WTC11 (cell line): ENCODE data around the gene ATG2B. TPM values are rescaled to one million over a fixed set of nuclear protein-coding genes. Genes with fewer than 3 reads are reported as not detected.

Experiments
- ATAC-seq: fragments of 200-7000 bp; cut with Tn5 transposase; 2 replicates; pipeline ENCODE4 v1.10.0; 2021; ENCODE audit warnings: mild to moderate bottlenecking, moderate library complexity
- CTCF ChIA-PET: fragments of 300-600 bp; sonication (Branson Sonifier 250); formaldehyde crosslinking; loops from one replicate; lab custom pipeline; 2021; ENCODE audit warnings: antibody characterized with exemption; lab: Charles Lee
- POLR2A ChIA-PET: fragments of 350-600 bp; sonication (Branson Sonifier 250); formaldehyde crosslinking; loops from one replicate; lab custom pipeline; 2021; ENCODE audit warnings: antibody characterized with exemption; lab: Charles Lee
- DNase-seq: peaks from one replicate; pipeline ENCODE4 v3.0.0; 2021; ENCODE audit warnings: low spot score
- H3K27ac Mint-ChIP-seq: 2 replicates; pipeline ENCODE4 v1.8.0; 2021; ENCODE audit warnings: mixed read lengths
- H3K27me3 Mint-ChIP-seq: 2 replicates; pipeline ENCODE4 v1.8.0; 2021; ENCODE audit warnings: low read depth, mild to moderate bottlenecking, moderate library complexity, mixed read lengths
- H3K36me3 Mint-ChIP-seq: 2 replicates; pipeline ENCODE4 v1.8.0; 2021; ENCODE audit warnings: mixed read lengths
- H3K4me1 Mint-ChIP-seq: 2 replicates; pipeline ENCODE4 v1.8.0; 2022; ENCODE audit warnings: mixed read lengths
- H3K4me3 Mint-ChIP-seq: 2 replicates; pipeline ENCODE4 v1.8.0; 2021; ENCODE audit warnings: mild to moderate bottlenecking, moderate library complexity, mixed read lengths
- H3K9me3 Mint-ChIP-seq: 2 replicates; pipeline ENCODE4 v1.8.0; 2021; ENCODE audit warnings: mixed read lengths
- ATF2 ChIP-seq: sonication (generic); formaldehyde crosslinking; IDR thresholded peaks from 2 replicates; pipeline ENCODE4 v1.8.1; 2022; ENCODE audit warnings: low read depth, missing genetic modification reagents, borderline replicate concordance
- ATF3 ChIP-seq: sonication (generic); formaldehyde crosslinking; conservative IDR thresholded peaks from 2 replicates; pipeline ENCODE4 v1.8.1; 2022; ENCODE audit warnings: mild to moderate bottlenecking, missing genetic modification reagents
- CREM ChIP-seq: sonication (generic); formaldehyde crosslinking; IDR thresholded peaks from 2 replicates; pipeline ENCODE4 v1.8.1; 2022; ENCODE audit warnings: mild to moderate bottlenecking, missing genetic modification reagents, moderate library complexity
- ERG ChIP-seq: fragments of 250-450 bp; sonication (Bioruptor Pico); IDR thresholded peaks from 2 replicates; pipeline ENCODE4 v1.8.0; 2021; ENCODE audit warnings: mild to moderate bottlenecking
- ESRRA ChIP-seq: sonication (generic); formaldehyde crosslinking; IDR thresholded peaks from 2 replicates; pipeline ENCODE4 v1.8.1; 2022; ENCODE audit warnings: mild to moderate bottlenecking, missing genetic modification reagents, borderline replicate concordance
- ETV6 ChIP-seq: sonication (generic); formaldehyde crosslinking; IDR thresholded peaks from 2 replicates; pipeline ENCODE4 v1.8.1; 2022; ENCODE audit warnings: mild to moderate bottlenecking, missing genetic modification reagents
- FOXK1 ChIP-seq: sonication (generic); formaldehyde crosslinking; IDR thresholded peaks from 2 replicates; pipeline ENCODE4 v1.8.0; 2022; ENCODE audit warnings: mild to moderate bottlenecking, moderate library complexity, missing genetic modification reagents
- GRHL2 ChIP-seq: fragments of 250-450 bp; sonication (Bioruptor Pico); IDR thresholded peaks from 2 replicates; pipeline ENCODE4 v1.8.0; 2022; ENCODE audit warnings: mild to moderate bottlenecking, moderate library complexity; ENCODE audit not compliant: insufficient replicate concordance, severe bottlenecking
- IRF2 ChIP-seq: sonication (generic); formaldehyde crosslinking; IDR thresholded peaks from 2 replicates; pipeline ENCODE4 v1.8.0; 2022; ENCODE audit warnings: low read depth, missing genetic modification reagents, borderline replicate concordance
- KAT7 ChIP-seq: sonication (generic); formaldehyde crosslinking; IDR thresholded peaks from 2 replicates; pipeline ENCODE4 v1.8.1; 2023; ENCODE audit warnings: missing genetic modification reagents, mild to moderate bottlenecking, borderline replicate concordance
- NFE2L1 ChIP-seq: sonication (generic); formaldehyde crosslinking; IDR thresholded peaks from 2 replicates; pipeline ENCODE4 v1.8.1; 2023; ENCODE audit warnings: missing genetic modification reagents
- NR2C2 ChIP-seq: sonication (generic); formaldehyde crosslinking; IDR thresholded peaks from 2 replicates; pipeline ENCODE4 v1.8.0; 2022; ENCODE audit warnings: mild to moderate bottlenecking, missing genetic modification reagents
- PRRX2 ChIP-seq: fragments of 250-450 bp; sonication (Bioruptor Pico); IDR thresholded peaks from 2 replicates; pipeline ENCODE4 v1.8.0; 2021; ENCODE audit warnings: mild to moderate bottlenecking
- RELA ChIP-seq: sonication (generic); formaldehyde crosslinking; IDR thresholded peaks from 2 replicates; pipeline ENCODE4 v1.8.1; 2022; ENCODE audit warnings: missing genetic modification reagents, mild to moderate bottlenecking, borderline replicate concordance
- SMAD3 ChIP-seq: sonication (generic); formaldehyde crosslinking; IDR thresholded peaks from 2 replicates; pipeline ENCODE4 v1.8.0; 2022; ENCODE audit warnings: missing genetic modification reagents, mild to moderate bottlenecking, borderline replicate concordance
- SP1 ChIP-seq: sonication (generic); formaldehyde crosslinking; conservative IDR thresholded peaks from 2 replicates; pipeline ENCODE4 v1.8.1; 2022; ENCODE audit warnings: missing genetic modification reagents
- USF2 ChIP-seq: sonication (generic); formaldehyde crosslinking; IDR thresholded peaks from 2 replicates; pipeline ENCODE4 v1.8.1; 2023; ENCODE audit warnings: mild to moderate bottlenecking, missing genetic modification reagents, moderate library complexity
- ZBTB21 ChIP-seq: sonication (generic); formaldehyde crosslinking; IDR thresholded peaks from 2 replicates; pipeline ENCODE4 v1.8.1; 2023; ENCODE audit warnings: mild to moderate bottlenecking, missing genetic modification reagents, borderline replicate concordance
- ZNF263 ChIP-seq: sonication (generic); formaldehyde crosslinking; IDR thresholded peaks from 2 replicates; pipeline ENCODE4 v1.8.1; 2022; ENCODE audit warnings: low read depth, mild to moderate bottlenecking, moderate library complexity, missing genetic modification reagents
- ZNF317 ChIP-seq: sonication (generic); formaldehyde crosslinking; IDR thresholded peaks from 2 replicates; pipeline ENCODE4 v1.8.1; 2023; ENCODE audit warnings: low read depth, mild to moderate bottlenecking, moderate library complexity, missing genetic modification reagents, borderline replicate concordance
- ZNF423 ChIP-seq: fragments of 250-450 bp; sonication (Bioruptor Pico); IDR thresholded peaks from 2 replicates; pipeline ENCODE4 v2.1.2; 2022; ENCODE audit warnings: mild to moderate bottlenecking, moderate library complexity
- ZNF671 ChIP-seq: fragments of 250-450 bp; sonication (Bioruptor Pico); IDR thresholded peaks from 2 replicates; pipeline ENCODE4 v1.8.0; 2021; ENCODE audit warnings: mild to moderate bottlenecking
- total RNA-seq: library from RNA; stranded (reverse); gene quantifications from 3 replicates; pipeline ENCODE4 v1.2.3, GENCODE V29; 2021
- TF ChIP-seq, protein P1 (sequence below): fragments of 200-600 bp; IDR thresholded peaks from 2 replicates; pipeline ENCODE4 v1.8.0; 2022; ENCODE audit warnings: antibody characterized with exemption
- TF ChIP-seq, protein P2 (sequence below): fragments of 250-450 bp; sonication (Bioruptor Pico); IDR thresholded peaks from 2 replicates; pipeline ENCODE4 v2.1.2; 2022; ENCODE audit warnings: mild to moderate bottlenecking, moderate library complexity
- TF ChIP-seq, protein P3 (sequence below): sonication (generic); formaldehyde crosslinking; IDR thresholded peaks from 2 replicates; pipeline ENCODE4 v1.8.1; 2023; ENCODE audit warnings: mild to moderate bottlenecking, missing genetic modification reagents

Gene ATG2B
- total RNA-seq, 1 experiment from 2014 or later = 10.3 TPM

- POLR2A ChIA-PET = interaction anchor here (0.7 kb wide), 1 partner anchor 158 kb away, joined by 5 read pairs; no protein-coding TSS in a partner anchor
- DNase-seq (peak; percentile 68), ATAC-seq (peak; percentile 99)
- Mint-ChIP-seq H3K9me3 (no peaks in the 10 kb centered on the region), H3K36me3 (peaks cover 8% of the 10 kb centered on the region), H3K4me3 (no peak overlapping the region), H3K4me1 (no peaks in the 10 kb centered on the region; the same call in 1 of the 2 replicates), H3K27me3 (no peaks in the 10 kb centered on the region), H3K27ac (peak overlapping the region; percentile 7; the same call in 1 of the 2 replicates)
- CTCF ChIA-PET = interaction anchor here (0.8 to 1.1 kb wide), 2 partner anchors 13 to 91 kb away, joined by 3 read pairs; no protein-coding TSS in a partner anchor
- TF ChIP-seq NFE2L1 (CRISPR knock-in tag) = no peak
- TF ChIP-seq, protein P1, sequence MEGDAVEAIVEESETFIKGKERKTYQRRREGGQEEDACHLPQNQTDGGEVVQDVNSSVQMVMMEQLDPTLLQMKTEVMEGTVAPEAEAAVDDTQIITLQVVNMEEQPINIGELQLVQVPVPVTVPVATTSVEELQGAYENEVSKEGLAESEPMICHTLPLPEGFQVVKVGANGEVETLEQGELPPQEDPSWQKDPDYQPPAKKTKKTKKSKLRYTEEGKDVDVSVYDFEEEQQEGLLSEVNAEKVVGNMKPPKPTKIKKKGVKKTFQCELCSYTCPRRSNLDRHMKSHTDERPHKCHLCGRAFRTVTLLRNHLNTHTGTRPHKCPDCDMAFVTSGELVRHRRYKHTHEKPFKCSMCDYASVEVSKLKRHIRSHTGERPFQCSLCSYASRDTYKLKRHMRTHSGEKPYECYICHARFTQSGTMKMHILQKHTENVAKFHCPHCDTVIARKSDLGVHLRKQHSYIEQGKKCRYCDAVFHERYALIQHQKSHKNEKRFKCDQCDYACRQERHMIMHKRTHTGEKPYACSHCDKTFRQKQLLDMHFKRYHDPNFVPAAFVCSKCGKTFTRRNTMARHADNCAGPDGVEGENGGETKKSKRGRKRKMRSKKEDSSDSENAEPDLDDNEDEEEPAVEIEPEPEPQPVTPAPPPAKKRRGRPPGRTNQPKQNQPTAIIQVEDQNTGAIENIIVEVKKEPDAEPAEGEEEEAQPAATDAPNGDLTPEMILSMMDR = 0 out of 2 replicates have a peak, but pooled peaks have one; percentile 23
- TF ChIP-seq USF2 (CRISPR knock-in tag) = no peak
- no peak for TF ChIP-seq GRHL2 (CRISPR knock-in tag)
- no peak for TF ChIP-seq ZNF263
Observed at GRCh38 chr14:96304956-96305355, 58.2 kb downstream of the ATG2B start.

DNA sequence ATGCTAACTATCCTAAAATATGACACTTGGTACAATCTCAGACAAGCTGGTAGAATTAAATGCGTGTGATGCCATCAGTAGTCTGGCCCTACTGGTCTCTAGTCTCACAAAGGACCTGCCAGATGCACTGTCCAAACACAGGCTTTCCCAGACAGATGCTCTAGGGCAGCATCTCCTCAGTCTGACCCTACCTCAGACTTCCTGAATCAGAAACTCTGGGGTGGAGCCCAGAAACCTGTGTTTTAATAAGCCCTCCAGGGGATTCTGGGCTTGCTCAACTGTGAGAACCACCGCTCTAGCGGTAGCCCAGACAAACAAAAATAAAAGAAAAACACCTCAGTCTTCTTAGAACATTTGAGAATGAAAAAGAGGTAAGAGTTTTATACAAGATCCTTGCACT is 59.2 kb downstream of the ATG2B start:
- ATAC-seq = no peak
- no peak overlapping the region for H3K27ac Mint-ChIP-seq
- H3K9me3 Mint-ChIP-seq = no peaks in the 10 kb centered on the region
- no peaks in the 10 kb centered on the region for H3K27me3 Mint-ChIP-seq
- TF ChIP-seq ZNF317 (CRISPR knock-in tag) (no peak), NR2C2 (no peak), ZBTB21 (CRISPR knock-in tag) (no peak), KAT7 (CRISPR knock-in tag) (no peak), IRF2 (CRISPR knock-in tag) (no peak), PRRX2 (CRISPR knock-in tag) (no peak), ATF2 (CRISPR knock-in tag) (no peak), GRHL2 (CRISPR knock-in tag) (no peak), FOXK1 (CRISPR knock-in tag) (no peak)
- TF ChIP-seq, protein P2, sequence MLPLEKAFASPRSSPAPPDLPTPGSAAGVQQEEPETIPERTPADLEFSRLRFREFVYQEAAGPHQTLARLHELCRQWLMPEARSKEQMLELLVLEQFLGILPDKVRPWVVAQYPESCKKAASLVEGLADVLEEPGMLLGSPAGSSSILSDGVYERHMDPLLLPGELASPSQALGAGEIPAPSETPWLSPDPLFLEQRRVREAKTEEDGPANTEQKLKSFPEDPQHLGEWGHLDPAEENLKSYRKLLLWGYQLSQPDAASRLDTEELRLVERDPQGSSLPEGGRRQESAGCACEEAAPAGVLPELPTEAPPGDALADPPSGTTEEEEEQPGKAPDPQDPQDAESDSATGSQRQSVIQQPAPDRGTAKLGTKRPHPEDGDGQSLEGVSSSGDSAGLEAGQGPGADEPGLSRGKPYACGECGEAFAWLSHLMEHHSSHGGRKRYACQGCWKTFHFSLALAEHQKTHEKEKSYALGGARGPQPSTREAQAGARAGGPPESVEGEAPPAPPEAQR = no peak
- H3K4me1 Mint-ChIP-seq = no peaks in the 10 kb centered on the region; the same call in 1 of the 2 replicates
- POLR2A ChIA-PET = no interaction called here
- CTCF ChIA-PET = interaction anchor here (0.7 to 1.1 kb wide), 6 partner anchors 12 to 237 kb away, joined by 3 to 4 read pairs (median 3); no protein-coding TSS in a partner anchor
- H3K36me3 Mint-ChIP-seq = peaks cover 8% of the 10 kb centered on the region
- no peak for DNase-seq
- no peak overlapping the region for H3K4me3 Mint-ChIP-seq

DNA sequence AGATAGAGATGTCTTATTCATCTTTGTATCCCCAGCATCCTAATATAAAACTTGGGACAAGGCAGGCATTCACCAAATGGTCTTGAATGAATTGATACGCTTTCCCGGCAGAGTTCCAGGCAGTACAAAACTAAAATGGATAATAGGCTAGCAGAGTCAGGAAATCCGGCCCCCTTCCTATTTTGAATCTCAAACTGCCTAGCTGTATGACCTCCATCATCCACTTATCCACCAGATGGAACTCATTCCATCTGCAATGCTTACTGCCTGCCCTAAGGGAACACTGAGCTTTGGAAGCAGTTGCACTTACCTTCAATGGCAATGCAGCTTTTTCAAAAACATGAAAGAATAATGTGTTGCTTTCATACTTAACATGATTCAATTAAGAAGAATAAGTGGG is 63.7 kb downstream of the ATG2B start:
- POLR2A ChIA-PET = no interaction called here
- no peaks in the 10 kb centered on the region; the same call in 1 of the 2 replicates for H3K27me3 Mint-ChIP-seq
- no peak for TF ChIP-seq ESRRA
- no peak for TF ChIP-seq ZNF671 (CRISPR knock-in tag)
- TF ChIP-seq ERG (CRISPR knock-in tag) = no peak
- no peak for TF ChIP-seq RELA
- no peak for TF ChIP-seq IRF2 (CRISPR knock-in tag)
- no peak for TF ChIP-seq SP1 (CRISPR knock-in tag)
- no peak for TF ChIP-seq ATF3 (CRISPR knock-in tag)
- TF ChIP-seq, protein P3, sequence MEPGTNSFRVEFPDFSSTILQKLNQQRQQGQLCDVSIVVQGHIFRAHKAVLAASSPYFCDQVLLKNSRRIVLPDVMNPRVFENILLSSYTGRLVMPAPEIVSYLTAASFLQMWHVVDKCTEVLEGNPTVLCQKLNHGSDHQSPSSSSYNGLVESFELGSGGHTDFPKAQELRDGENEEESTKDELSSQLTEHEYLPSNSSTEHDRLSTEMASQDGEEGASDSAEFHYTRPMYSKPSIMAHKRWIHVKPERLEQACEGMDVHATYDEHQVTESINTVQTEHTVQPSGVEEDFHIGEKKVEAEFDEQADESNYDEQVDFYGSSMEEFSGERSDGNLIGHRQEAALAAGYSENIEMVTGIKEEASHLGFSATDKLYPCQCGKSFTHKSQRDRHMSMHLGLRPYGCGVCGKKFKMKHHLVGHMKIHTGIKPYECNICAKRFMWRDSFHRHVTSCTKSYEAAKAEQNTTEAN = no peak
- no peak for TF ChIP-seq CREM
- TF ChIP-seq SMAD3 = no peak
- no peak for TF ChIP-seq ETV6 (CRISPR knock-in tag)
- no peak for TF ChIP-seq ZNF423 (CRISPR knock-in tag)
- H3K4me3 Mint-ChIP-seq = no peak overlapping the region
- peaks cover 3% of the 10 kb centered on the region; the same call in 1 of the 2 replicates for H3K4me1 Mint-ChIP-seq
- CTCF ChIA-PET = interaction anchor here (1.6 kb wide), 1 partner anchor 199 kb away, joined by 4 read pairs; no protein-coding TSS in a partner anchor
- H3K36me3 Mint-ChIP-seq = peaks cover 6% of the 10 kb centered on the region
- no peak overlapping the region for H3K27ac Mint-ChIP-seq
- no peak for ATAC-seq
- no peaks in the 10 kb centered on the region for H3K9me3 Mint-ChIP-seq
- no peak for DNase-seq
